Thyroid gland (tissue), 4 donors: ENCODE measurements around the gene SDSL. TPM values are rescaled to one million over a fixed set of nuclear protein-coding genes. Genes with fewer than 3 reads are reported as not detected.

Experiments
- DNase-seq, 2 donors: peaks; one replicate each; pipeline ENCODE4 v3.0.0-alpha.2; 2019
- H3K27ac ChIP-seq, 3 donors: fragments of 200-600 bp; sonication (generic); 1 replicate in 2 of 3; 2 replicates in 1 of 3; pipeline ENCODE4 v1.5.1; 2016 to 2019; ENCODE audit warnings: mild to moderate bottlenecking in 1 of 3, moderate library complexity in 1 of 3
- H3K27me3 ChIP-seq: fragments of 200-600 bp; sonication (generic); one replicate; pipeline ENCODE4 v1.5.1; 2019
- H3K36me3 ChIP-seq, 2 donors: fragments of 200-600 bp; sonication (generic); one replicate each; pipeline ENCODE4 v1.5.1; 2016 to 2019
- H3K4me1 ChIP-seq, 2 donors: fragments of 200-600 bp; sonication (generic); one replicate each; pipeline ENCODE4 v1.5.1; 2017 to 2019
- H3K4me3 ChIP-seq, 3 donors: fragments of 200-600 bp; sonication (generic); replicated peaks in 1 of 3; 1 replicate in 2 of 3; 2 replicates in 1 of 3; pipeline ENCODE4 v1.5.1; 2016; ENCODE audit warnings: mild to moderate bottlenecking in 1 of 3
- H3K9me3 ChIP-seq: fragments of 200-600 bp; sonication (generic); one replicate; pipeline ENCODE4 v1.5.1; 2017
- POLR2A ChIP-seq, 2 donors: fragments of 450-650 bp; IDR thresholded peaks; one replicate each; pipeline ENCODE4 v1.6.1; 2017; ENCODE audit warnings: antibody characterized with exemption in 2 of 2, mild to moderate bottlenecking in 2 of 2, moderate library complexity in 1 of 2
- WGBS, 2 donors: methylation state at CpG; one replicate each; pipeline ENCODE4 v1.1.5; 2017; 5-methylcytosine and 5-hydroxymethylcytosine counted together
- intact Hi-C: fragments of 100-400 bp; cut with DNase I; formaldehyde crosslinking; loops from one replicate; pipeline ENCODE4 v1.15.1; 2023
- total RNA-seq, 4 donors: library from RNA; depleted of rRNA; stranded (reverse); fragments of >200 nt; gene quantifications; one replicate each; pipeline ENCODE4 v1.2.3, GENCODE V29; 2016
- TF ChIP-seq, protein P1 (sequence below), 6 experiments: fragments of 200-600 bp in 3 of 6; fragments of 450-650 bp in 3 of 6; sonication (generic) in 3 of 6; IDR thresholded peaks; one replicate each; pipeline ENCODE4 v1.5.1; 2016 to 2019; ENCODE audit warnings: antibody characterized with exemption in 6 of 6, mild to moderate bottlenecking in 2 of 6, inconsistent platforms in 1 of 6, moderate library complexity in 1 of 6

The SDSL gene
- total RNA-seq, 4 donors from 2014 or later = 13.6 to 42.2 (median 27.5) TPM

DNA sequence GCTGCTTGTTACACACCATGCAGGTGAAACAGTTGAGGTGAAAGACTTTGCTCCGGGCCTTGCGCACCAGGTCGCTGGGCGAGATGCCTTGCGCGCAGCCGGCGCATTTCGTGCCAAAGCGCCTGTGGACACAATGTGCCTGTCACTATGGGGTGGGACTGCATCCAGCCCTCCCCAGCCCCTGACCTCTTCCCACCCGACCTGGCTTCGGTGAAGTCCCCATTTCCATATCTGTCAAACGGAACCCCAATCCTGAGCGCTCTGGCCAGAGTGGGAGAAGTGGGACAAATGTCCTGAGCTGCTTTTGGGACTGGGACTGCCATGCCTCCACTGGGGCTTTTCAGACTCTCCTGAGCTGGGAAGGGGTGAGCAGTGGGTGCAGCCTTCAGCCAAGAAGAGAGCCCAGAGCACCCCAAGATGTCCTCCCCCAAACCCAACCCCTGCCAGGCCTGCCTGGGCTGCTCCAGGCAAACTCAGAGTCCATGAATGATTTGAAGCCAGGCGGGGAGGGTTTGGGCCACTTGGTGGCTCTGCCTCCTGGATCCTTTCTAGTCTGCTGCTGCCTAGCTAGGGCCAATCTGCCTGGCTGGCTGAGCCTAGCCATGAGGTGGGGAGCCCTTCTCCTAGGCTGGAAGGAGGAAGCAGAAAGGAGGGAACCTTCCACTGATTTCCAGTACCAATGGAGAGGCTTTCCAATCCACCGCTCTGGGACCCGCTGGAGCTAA, 47.2 kb downstream of the SDSL start:
- intact Hi-C loops = loop anchor here (10.0 kb wide), 1 partner anchor 445 kb away; no protein-coding TSS in a partner anchor
- H3K4me1 ChIP-seq = peaks cover 21 to 32% of the 10 kb centered on the region in 2 donors

DNA sequence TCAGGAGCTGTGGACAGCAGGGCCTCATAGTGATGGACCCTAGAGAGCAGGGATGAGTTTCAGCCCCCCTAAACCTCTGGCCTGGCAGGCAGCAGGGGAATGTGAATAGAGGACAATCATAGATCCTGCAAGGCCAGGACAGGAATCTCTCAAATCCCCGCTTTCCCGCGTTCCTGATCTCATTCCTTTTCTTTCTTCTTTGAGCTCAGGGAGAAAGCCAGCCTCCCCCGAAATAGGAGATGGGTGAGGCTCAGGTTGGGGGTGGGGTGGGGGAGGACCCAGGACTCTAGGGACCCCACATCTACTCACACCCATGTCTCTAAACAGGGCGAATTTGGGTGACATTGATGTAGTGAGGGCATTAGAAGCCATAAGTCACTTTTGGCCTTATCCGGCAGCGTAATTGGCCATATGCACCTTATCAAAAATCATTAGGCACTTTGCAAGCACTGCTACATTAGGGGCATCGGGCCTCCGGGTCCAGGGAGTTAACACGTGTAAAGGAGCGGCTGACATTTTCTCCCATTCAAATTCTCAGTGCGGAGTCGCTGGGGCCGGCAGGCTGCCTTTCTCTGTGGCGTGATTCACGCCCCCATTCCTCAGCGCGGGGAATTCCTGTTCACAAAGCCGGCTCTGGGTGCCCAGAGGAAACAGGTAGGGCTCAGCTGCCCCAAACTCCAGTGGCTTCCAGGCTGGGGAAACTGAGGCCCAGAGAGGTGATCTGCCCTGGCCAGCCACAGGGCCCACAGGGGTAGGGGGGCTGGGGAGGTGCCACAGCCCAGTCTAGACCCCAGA, 48.0 kb downstream of the SDSL start:
- no peak overlapping the region for H3K27ac ChIP-seq
- H3K36me3 ChIP-seq = no peaks in the 10 kb centered on the region
- H3K4me1 ChIP-seq = peaks cover 15 to 25% of the 10 kb centered on the region in 2 donors
- no peak for TF ChIP-seq POLR2A (IDR thresholded peaks at IDR 0.05)
- TF ChIP-seq, protein P1, sequence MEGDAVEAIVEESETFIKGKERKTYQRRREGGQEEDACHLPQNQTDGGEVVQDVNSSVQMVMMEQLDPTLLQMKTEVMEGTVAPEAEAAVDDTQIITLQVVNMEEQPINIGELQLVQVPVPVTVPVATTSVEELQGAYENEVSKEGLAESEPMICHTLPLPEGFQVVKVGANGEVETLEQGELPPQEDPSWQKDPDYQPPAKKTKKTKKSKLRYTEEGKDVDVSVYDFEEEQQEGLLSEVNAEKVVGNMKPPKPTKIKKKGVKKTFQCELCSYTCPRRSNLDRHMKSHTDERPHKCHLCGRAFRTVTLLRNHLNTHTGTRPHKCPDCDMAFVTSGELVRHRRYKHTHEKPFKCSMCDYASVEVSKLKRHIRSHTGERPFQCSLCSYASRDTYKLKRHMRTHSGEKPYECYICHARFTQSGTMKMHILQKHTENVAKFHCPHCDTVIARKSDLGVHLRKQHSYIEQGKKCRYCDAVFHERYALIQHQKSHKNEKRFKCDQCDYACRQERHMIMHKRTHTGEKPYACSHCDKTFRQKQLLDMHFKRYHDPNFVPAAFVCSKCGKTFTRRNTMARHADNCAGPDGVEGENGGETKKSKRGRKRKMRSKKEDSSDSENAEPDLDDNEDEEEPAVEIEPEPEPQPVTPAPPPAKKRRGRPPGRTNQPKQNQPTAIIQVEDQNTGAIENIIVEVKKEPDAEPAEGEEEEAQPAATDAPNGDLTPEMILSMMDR (IDR thresholded peaks at IDR 0.05) = no peak
- H3K27me3 ChIP-seq = peaks cover 33% of the 10 kb centered on the region
- no peak overlapping the region for H3K4me3 ChIP-seq
- DNase-seq = no peak
- no peaks in the 10 kb centered on the region for H3K9me3 ChIP-seq
- intact Hi-C loops = loop anchor here (10.0 kb wide), 1 partner anchor 445 kb away; no protein-coding TSS in a partner anchor
- WGBS, 2 donors = 3 to 8% methylated on average over 9 to 15 of the region's 19 CpGs

More for the DNA sequence above, 47.2 kb downstream of the SDSL start:
- Histone ChIP-seq H3K27ac (no peak overlapping the region), H3K27me3 (peaks cover 41% of the 10 kb centered on the region), H3K36me3 (no peaks in the 10 kb centered on the region), H3K9me3 (no peaks in the 10 kb centered on the region), H3K4me3 (no peak overlapping the region)
- TF ChIP-seq, protein P1 (IDR thresholded peaks at IDR 0.05) = no peak
- TF ChIP-seq POLR2A (IDR thresholded peaks at IDR 0.05) = no peak
- no peak for DNase-seq
- 0 to 6% methylated on average over 4 to 15 of the region's 17 CpGs for WGBS, 2 donors

DNA sequence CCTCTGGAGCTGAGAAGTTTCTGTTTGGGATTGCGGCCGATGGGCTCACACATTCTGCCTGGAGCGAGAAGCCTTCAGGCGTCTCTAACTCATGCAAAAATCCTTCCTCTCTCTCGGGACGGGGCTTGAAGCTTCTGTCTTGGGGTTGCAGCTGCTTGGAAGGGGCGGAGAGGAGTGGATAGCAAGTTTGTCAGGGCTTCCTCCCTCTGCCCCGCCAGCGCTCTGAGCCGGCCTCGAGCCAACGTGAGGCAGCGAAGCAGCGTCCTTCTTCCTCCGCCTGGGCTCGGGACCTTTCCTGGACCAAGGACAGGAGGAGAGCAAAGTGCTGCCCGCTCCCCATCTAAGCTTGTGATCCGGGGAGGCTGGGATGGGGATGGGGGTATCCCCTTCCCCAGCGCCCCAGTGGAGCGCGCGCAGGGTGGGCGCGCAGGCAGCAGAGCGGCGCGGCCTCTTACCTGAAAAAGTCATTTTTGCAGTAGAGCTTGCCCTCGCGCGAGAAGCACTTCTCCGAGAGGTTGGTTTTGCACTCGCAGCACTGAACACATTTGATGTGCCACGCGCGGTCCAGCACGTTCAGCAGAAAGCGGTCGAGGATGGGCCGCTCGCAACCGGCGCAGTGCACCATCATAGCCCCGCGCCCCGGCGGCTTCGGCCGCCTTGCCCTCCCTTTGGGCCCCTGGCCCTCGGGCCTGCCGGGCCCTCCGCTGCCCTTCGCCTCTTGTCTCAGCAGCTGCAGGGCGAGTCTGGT, 48.9 kb downstream of the SDSL start:
- Histone ChIP-seq H3K9me3 (no peaks in the 10 kb centered on the region), H3K27ac (no peak overlapping the region), H3K4me1 (peaks cover 12 to 18% of the 10 kb centered on the region in 2 donors), H3K36me3 (no peaks in the 10 kb centered on the region), H3K4me3 (no peak overlapping the region), H3K27me3 (peaks cover 32% of the 10 kb centered on the region)
- no peak for DNase-seq
- intact Hi-C loops = no loop called here
- WGBS, 2 donors = 2% methylated on average over 13 to 36 of the region's 53 CpGs
- no peak for TF ChIP-seq POLR2A (IDR thresholded peaks at IDR 0.05)
- TF ChIP-seq, protein P1 (IDR thresholded peaks at IDR 0.05) = no peak

DNA sequence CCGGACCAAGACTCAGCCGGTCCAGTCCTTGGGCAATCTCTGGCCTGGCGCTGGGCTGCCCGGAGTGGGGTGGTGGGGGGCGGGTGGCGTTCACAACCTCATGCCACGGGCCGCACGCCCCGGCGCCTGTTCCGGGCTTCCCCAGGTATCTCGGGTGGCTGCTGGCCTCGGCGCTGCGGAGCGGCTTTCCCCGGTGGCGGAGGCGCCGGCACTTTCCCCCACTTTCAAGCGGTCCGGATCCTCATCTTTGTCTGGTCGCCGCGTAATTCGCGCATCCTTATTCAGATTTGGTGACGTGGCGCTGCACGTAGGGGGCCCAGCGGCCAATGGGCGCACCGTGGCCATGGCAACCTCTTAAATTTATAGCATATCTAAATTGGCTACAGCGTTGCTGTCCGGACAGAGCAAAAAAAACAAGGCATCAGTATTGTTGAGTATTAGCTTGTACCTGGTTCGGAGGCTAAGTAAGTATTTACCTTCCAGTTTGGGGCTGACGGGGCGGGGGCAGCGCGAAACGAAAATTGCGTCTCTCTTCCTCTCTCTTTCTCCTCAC, 49.5 kb downstream of the SDSL start, which contains the start of gene LHX5:
TSS of gene LHX5 (minus strand) at position 253 of the 553 bp plus-strand sequence. CDS start 373 bp downstream, outside the sequence.
- TF ChIP-seq, protein P1 (IDR thresholded peaks at IDR 0.05) = no peak
- no peak for TF ChIP-seq POLR2A (IDR thresholded peaks at IDR 0.05)
- no peaks in the 10 kb centered on the region for H3K9me3 ChIP-seq
- intact Hi-C loops = no loop called here

More for the DNA sequence above, 49.5 kb downstream of the SDSL start, which contains the start of gene LHX5:
- DNase-seq = no peak
- Histone ChIP-seq H3K36me3 (no peaks in the 10 kb centered on the region), H3K27ac (no peak within 1 kb of the TSS), H3K4me1 (peaks cover 12 to 18% of the 10 kb centered on the region in 2 donors), H3K4me3 (no peak within 1 kb of the TSS), H3K27me3 (peaks cover 30% of the 10 kb centered on the region)
- WGBS, 2 donors = 0 to 1% methylated on average over 9 to 27 of the region's 43 CpGs
